ENCODE data around the gene SIAH2. TPM values are rescaled to one million over a fixed set of nuclear protein-coding genes. Genes with fewer than 3 reads are reported as not detected.

SIAH2 gene
- total RNA-seq, 1 donor from 2014 or later = 31.7 TPM

DNA sequence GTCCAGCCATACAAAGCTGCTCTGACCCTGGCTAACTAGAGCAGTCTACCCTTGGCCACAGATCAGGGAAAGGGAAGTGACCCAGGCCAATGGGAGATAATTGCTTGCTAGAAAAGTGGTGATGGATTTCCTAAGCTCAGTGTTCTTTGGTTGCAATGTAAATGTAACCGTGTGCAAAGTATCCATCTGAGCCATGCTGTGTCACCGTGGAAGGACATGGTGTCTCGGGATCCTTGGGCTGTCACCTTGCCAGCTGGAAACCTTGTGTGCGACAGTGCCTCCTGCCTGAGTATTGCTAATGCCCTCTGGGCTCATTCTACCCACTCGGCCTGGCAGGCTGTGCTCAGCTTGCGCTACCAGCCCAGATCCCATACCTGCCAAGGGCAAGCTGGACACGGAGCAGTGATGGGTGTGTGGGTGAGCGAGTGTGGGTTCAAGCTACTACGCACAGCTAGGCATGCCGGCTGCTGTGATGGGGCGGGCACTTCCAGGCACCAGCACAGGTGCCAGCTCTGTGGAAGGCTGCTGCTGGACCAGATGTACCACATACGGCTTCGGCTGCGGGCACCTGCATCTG lies 10.7 kb upstream of the SIAH2 start:
- Histone ChIP-seq H3K27me3 (ENCODE audit: control insufficient read depth, insufficient read depth, low read length) (no peaks in the 10 kb centered on the region), H3K36me3 (ENCODE audit: control insufficient read depth, insufficient read depth, low read length) (no peaks in the 10 kb centered on the region), H3K4me3 (ENCODE audit: low read depth, low read length) (no peak overlapping the region)
- no peak for DNase-seq (ENCODE audit: low read depth)
- TF ChIP-seq, protein P1, sequence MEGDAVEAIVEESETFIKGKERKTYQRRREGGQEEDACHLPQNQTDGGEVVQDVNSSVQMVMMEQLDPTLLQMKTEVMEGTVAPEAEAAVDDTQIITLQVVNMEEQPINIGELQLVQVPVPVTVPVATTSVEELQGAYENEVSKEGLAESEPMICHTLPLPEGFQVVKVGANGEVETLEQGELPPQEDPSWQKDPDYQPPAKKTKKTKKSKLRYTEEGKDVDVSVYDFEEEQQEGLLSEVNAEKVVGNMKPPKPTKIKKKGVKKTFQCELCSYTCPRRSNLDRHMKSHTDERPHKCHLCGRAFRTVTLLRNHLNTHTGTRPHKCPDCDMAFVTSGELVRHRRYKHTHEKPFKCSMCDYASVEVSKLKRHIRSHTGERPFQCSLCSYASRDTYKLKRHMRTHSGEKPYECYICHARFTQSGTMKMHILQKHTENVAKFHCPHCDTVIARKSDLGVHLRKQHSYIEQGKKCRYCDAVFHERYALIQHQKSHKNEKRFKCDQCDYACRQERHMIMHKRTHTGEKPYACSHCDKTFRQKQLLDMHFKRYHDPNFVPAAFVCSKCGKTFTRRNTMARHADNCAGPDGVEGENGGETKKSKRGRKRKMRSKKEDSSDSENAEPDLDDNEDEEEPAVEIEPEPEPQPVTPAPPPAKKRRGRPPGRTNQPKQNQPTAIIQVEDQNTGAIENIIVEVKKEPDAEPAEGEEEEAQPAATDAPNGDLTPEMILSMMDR (IDR thresholded peaks at IDR 0.05; ENCODE audit: insufficient read depth, low read length, poor library complexity, severe bottlenecking) = no peak

DNA sequence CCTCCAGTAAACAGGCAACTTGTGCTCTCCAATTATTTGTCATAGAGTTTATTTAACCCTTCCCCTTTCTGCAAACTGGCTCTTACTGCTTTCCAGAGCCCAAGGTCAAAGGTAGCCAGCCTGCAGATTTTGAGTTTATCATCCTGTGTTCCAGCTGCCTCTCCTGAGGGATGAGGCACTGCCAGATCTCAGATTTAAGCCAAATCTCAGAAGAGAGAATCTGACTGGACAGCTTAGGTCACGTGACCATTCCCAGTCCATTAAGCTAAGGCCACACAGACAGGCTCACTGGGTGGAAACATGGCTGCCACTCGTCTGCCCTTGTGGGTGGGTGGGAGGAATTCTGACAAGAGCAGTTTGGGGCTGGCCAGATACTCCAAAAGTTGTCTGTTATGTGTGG lies 8.6 kb upstream of the SIAH2 start:
- H3K27me3 ChIP-seq (ENCODE audit: control insufficient read depth, insufficient read depth, low read length) = no peaks in the 10 kb centered on the region
- no peak overlapping the region for H3K4me3 ChIP-seq (ENCODE audit: low read depth, low read length)
- DNase-seq (ENCODE audit: low read depth) = no peak
- TF ChIP-seq, protein P1 (IDR thresholded peaks at IDR 0.05; ENCODE audit: insufficient read depth, low read length, poor library complexity, severe bottlenecking) = no peak
- H3K36me3 ChIP-seq (ENCODE audit: control insufficient read depth, insufficient read depth, low read length) = no peaks in the 10 kb centered on the region

DNA sequence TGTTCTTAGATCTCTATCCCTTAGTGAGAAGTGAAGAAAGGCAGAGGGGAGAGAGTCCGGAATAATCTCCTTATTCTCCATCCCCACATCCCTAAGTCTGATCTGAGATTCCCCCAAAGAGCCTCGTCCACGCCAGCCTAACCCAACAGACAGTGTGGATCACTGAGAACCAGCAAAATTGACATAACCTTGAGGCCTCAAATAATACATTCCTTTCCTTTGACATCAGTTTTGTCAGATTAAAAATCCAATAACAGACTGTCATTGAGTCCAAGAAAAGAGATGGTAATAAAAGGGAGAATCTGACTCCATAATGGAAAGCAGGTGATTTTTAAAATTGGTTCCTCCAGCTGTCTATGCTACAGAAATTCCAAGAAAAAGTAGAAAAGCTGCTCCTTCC lies 7.7 kb upstream of the SIAH2 start:
- DNase-seq (ENCODE audit: low read depth) = no peak
- TF ChIP-seq, protein P1 (IDR thresholded peaks at IDR 0.05; ENCODE audit: insufficient read depth, low read length, poor library complexity, severe bottlenecking) = no peak
- no peaks in the 10 kb centered on the region for H3K27me3 ChIP-seq (ENCODE audit: control insufficient read depth, insufficient read depth, low read length)
- H3K4me3 ChIP-seq (ENCODE audit: low read depth, low read length) = no peak overlapping the region
- no peaks in the 10 kb centered on the region for H3K36me3 ChIP-seq (ENCODE audit: control insufficient read depth, insufficient read depth, low read length)

DNA sequence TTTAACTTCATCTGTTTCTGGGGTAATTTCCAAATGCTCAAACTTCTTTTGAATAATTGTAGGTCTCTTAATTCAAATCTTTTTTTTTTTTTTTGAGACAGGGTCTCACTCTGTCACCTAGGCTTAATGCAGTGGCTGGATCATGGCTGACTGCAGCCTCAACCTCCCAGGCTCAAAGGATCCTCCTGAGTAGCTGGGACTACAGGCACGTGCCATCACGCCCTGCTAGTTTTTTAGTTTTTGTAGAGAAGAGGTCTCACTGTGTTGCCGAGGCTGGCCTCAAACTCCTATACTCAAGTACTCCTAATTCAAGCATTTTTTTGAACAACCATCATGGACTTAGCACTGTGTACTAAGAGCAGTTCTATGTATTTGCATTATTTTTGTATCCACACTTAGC lies 3.8 kb upstream of the SIAH2 start:
- no peaks in the 10 kb centered on the region for H3K36me3 ChIP-seq (ENCODE audit: control insufficient read depth, insufficient read depth, low read length)
- no peak overlapping the region for H3K4me3 ChIP-seq (ENCODE audit: low read depth, low read length)
- no peaks in the 10 kb centered on the region for H3K27me3 ChIP-seq (ENCODE audit: control insufficient read depth, insufficient read depth, low read length)
- DNase-seq (ENCODE audit: low read depth) = no peak
- TF ChIP-seq, protein P1 (IDR thresholded peaks at IDR 0.05; ENCODE audit: insufficient read depth, low read length, poor library complexity, severe bottlenecking) = no peak

DNA sequence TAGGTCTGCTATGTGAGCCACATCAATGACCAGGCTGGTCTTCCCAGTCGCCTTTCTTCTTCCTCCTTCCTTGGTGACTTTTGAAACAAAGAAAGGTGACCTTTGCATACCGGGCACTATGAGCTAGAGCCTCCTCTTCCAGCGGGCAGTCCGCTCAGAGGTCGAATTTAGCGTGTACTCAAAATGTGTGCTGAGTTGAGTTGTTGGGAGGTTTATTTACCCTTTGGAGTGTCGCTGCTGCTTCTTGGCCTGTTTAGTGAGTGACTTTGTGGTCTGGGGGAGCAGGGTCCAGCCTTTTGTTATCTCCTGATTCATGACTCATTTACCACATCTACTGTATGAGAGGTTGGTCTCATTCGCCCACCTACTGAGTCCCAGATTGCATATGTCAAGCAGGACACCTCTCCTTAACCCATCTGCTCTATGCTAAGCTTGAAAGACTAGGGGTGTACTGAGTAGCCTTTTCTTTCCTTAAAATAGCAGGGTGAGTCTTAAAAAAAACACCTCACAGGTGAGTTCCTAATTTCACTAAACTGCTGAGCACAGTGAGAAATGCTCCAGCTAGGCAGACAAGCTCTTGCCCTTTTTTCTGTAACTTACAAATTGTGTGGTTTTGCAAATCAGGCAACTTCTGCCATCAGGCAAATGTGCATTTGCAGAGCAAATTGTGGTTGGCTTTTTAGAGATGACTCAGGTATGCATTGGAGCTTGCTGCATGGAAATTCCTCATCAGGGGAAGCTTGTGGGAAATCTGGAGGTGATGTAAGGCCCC lies 3.2 kb upstream of the SIAH2 start:
- no peak for DNase-seq (ENCODE audit: low read depth)
- no peaks in the 10 kb centered on the region for H3K36me3 ChIP-seq (ENCODE audit: control insufficient read depth, insufficient read depth, low read length)
- TF ChIP-seq, protein P1 (IDR thresholded peaks at IDR 0.05; ENCODE audit: insufficient read depth, low read length, poor library complexity, severe bottlenecking) = no peak

More for the DNA sequence above, 3.2 kb upstream of the SIAH2 start:
- Histone ChIP-seq H3K4me3 (ENCODE audit: low read depth, low read length) (no peak overlapping the region), H3K27me3 (ENCODE audit: control insufficient read depth, insufficient read depth, low read length) (no peaks in the 10 kb centered on the region)
